HEK293 (cell line): ENCODE results near the gene RLIM.

Source experiments
- CTCF ChIA-PET: fragments of 350-600 bp; formaldehyde crosslinking; extraction: SDS; loops from one replicate; lab custom pipeline; 2021; ENCODE audit warnings: antibody characterized with exemption; lab: Yijun Ruan, JAX
- POLR2A ChIA-PET: fragments of 300-600 bp; formaldehyde crosslinking; extraction: SDS; loops from one replicate; lab custom pipeline; 2020; ENCODE audit warnings: antibody characterized with exemption, inconsistent platforms; lab: Yijun Ruan, JAX
- H3K27ac ChIP-seq: fragments of 200-500 bp; sonication (Bioruptor generic); 2 replicates; pipeline ENCODE4 v1.5.1; 2014; ENCODE audit warnings: low read depth, low read length, control low read depth, inconsistent platforms; ENCODE audit errors: extremely low read depth
- H3K36me3 ChIP-seq, 2 experiments: fragments of 200-500 bp in 1 of 2; sonication (Bioruptor generic) in 1 of 2; 1 replicate in 1 of 2; 2 replicates in 1 of 2; pipeline ENCODE4 v1.5.1; 2014 to 2017; ENCODE audit warnings: inconsistent platforms in 2 of 2, low read length in 2 of 2; ENCODE audit not compliant: control insufficient read depth in 2 of 2, insufficient read depth in 1 of 2
- H3K4me1 ChIP-seq: fragments of 200-500 bp; sonication (Bioruptor generic); 2 replicates; pipeline ENCODE4 v1.5.1; 2014; ENCODE audit warnings: mild to moderate bottlenecking, low read length, inconsistent platforms; ENCODE audit not compliant: control insufficient read depth, insufficient read depth
- H3K4me3 ChIP-seq: 2 replicates; pipeline ENCODE4 v1.5.1; 2011; ENCODE audit warnings: low read depth, mild to moderate bottlenecking, control low read depth, low read length, moderate library complexity
- H3K9me3 ChIP-seq: fragments of 200-500 bp; sonication (Bioruptor generic); 2 replicates; pipeline ENCODE4 v1.5.1; 2014; ENCODE audit warnings: low read depth, low read length, inconsistent platforms; ENCODE audit not compliant: control insufficient read depth, insufficient read depth
- BCL11B ChIP-seq: fragments of 450-650 bp; formaldehyde crosslinking; IDR thresholded peaks from 2 replicates; pipeline ENCODE4 v1.5.1; 2016; ENCODE audit warnings: low read depth, missing biosample characterization, missing genetic modification characterization
- GLI4 ChIP-seq: fragments of 450-650 bp; formaldehyde crosslinking; IDR thresholded peaks from 2 replicates; pipeline ENCODE4 v1.5.1; 2016; ENCODE audit warnings: missing biosample characterization, missing genetic modification characterization
- GLIS1 ChIP-seq: fragments of 450-650 bp; formaldehyde crosslinking; IDR thresholded peaks from 2 replicates; pipeline ENCODE4 v1.5.1; 2016; ENCODE audit warnings: missing biosample characterization, missing genetic modification characterization
- IKZF3 ChIP-seq: fragments of 450-650 bp; IDR thresholded peaks from 2 replicates; pipeline ENCODE4 v1.5.0; 2018; ENCODE audit warnings: missing biosample characterization, mild to moderate bottlenecking, missing genetic modification characterization, moderate library complexity
- MZF1 ChIP-seq: fragments of 450-650 bp; formaldehyde crosslinking; IDR thresholded peaks from 2 replicates; pipeline ENCODE4 v1.5.1; 2017; ENCODE audit warnings: missing biosample characterization, missing genetic modification characterization, borderline replicate concordance
- PBX3 ChIP-seq: sonication (generic); formaldehyde crosslinking; IDR thresholded peaks from 2 replicates; pipeline ENCODE4 v1.8.1; 2022; ENCODE audit warnings: mild to moderate bottlenecking, moderate library complexity, missing genetic modification reagents
- TRIM28 ChIP-seq: IDR thresholded peaks from 2 replicates; pipeline ENCODE4 v1.6.1; 2011; ENCODE audit warnings: low read length, control low read depth, borderline replicate concordance
- YY2 ChIP-seq: fragments of 450-650 bp; formaldehyde crosslinking; IDR thresholded peaks from 2 replicates; pipeline ENCODE4 v1.5.1; 2016; ENCODE audit warnings: missing biosample characterization, missing genetic modification characterization
- ZNF112 ChIP-seq: fragments of 450-650 bp; formaldehyde crosslinking; IDR thresholded peaks from 2 replicates; pipeline ENCODE4 v1.5.0; 2017; ENCODE audit warnings: missing biosample characterization, missing genetic modification characterization
- ZNF140 ChIP-seq: fragments of 450-650 bp; formaldehyde crosslinking; IDR thresholded peaks from 2 replicates; pipeline ENCODE4 v1.5.1; 2016; ENCODE audit warnings: missing biosample characterization, missing genetic modification characterization
- ZNF146 ChIP-seq: fragments of 450-650 bp; formaldehyde crosslinking; IDR thresholded peaks from 2 replicates; pipeline ENCODE4 v1.5.1; 2016; ENCODE audit warnings: missing biosample characterization, missing genetic modification characterization
- ZNF16 ChIP-seq: fragments of 450-650 bp; formaldehyde crosslinking; IDR thresholded peaks from 2 replicates; pipeline ENCODE4 v1.5.1; 2016; ENCODE audit warnings: low read depth, missing biosample characterization, missing genetic modification characterization
- ZNF211 ChIP-seq: fragments of 450-650 bp; formaldehyde crosslinking; IDR thresholded peaks from 2 replicates; pipeline ENCODE4 v1.5.1; 2016; ENCODE audit warnings: low read depth, missing biosample characterization, missing genetic modification characterization
- ZNF214 ChIP-seq: fragments of 450-650 bp; formaldehyde crosslinking; IDR thresholded peaks from 2 replicates; pipeline ENCODE4 v1.5.1; 2017; ENCODE audit warnings: missing biosample characterization, mild to moderate bottlenecking, missing genetic modification characterization, borderline replicate concordance
- ZNF366 ChIP-seq: fragments of 450-650 bp; formaldehyde crosslinking; conservative IDR thresholded peaks from 2 replicates; pipeline ENCODE4 v1.5.1; 2016; ENCODE audit warnings: missing biosample characterization, missing genetic modification characterization
- ZNF394 ChIP-seq: fragments of 450-650 bp; formaldehyde crosslinking; IDR thresholded peaks from 2 replicates; pipeline ENCODE4 v1.5.1; 2016; ENCODE audit warnings: missing biosample characterization, missing genetic modification characterization, mild to moderate bottlenecking, moderate library complexity, borderline replicate concordance
- ZNF416 ChIP-seq: fragments of 450-650 bp; formaldehyde crosslinking; IDR thresholded peaks from 2 replicates; pipeline ENCODE4 v1.5.1; 2016; ENCODE audit warnings: missing biosample characterization, missing genetic modification characterization
- ZNF658 ChIP-seq: fragments of 450-650 bp; formaldehyde crosslinking; IDR thresholded peaks from 2 replicates; pipeline ENCODE4; 2016; ENCODE audit warnings: missing biosample characterization, missing genetic modification characterization
- ZNF776 ChIP-seq: fragments of 450-650 bp; formaldehyde crosslinking; IDR thresholded peaks from 2 replicates; pipeline ENCODE4 v1.5.0; 2017; ENCODE audit warnings: missing biosample characterization, missing genetic modification characterization, borderline replicate concordance
- TF ChIP-seq, protein P1 (sequence below): fragments of 450-650 bp; IDR thresholded peaks from 2 replicates; pipeline ENCODE4 v1.5.1; 2018; ENCODE audit warnings: missing biosample characterization, missing genetic modification characterization
- TF ChIP-seq, protein P2 (sequence below): fragments of 450-650 bp; formaldehyde crosslinking; IDR thresholded peaks from 2 replicates; pipeline ENCODE4 v1.5.1; 2017; ENCODE audit warnings: missing biosample characterization, missing genetic modification characterization

Gene RLIM

DNA sequence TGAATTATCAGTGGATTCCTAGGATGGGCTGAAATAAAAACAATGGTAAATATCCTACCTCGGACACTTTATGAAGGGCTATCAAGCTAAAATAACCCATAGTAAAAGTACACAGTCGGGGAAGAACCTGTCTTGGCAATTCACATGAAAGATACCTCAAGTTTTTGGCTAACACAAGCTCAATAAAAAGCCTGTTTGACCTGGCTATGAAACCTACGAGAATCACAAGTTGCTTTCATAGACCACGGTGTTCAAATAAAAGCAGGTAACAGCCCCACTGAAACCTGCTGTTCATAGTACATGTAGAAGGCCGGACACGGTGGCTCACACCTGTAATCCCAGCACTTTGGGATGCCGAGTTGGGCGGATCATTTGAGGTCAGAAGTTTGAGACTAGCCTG is 12.3 kb downstream of the RLIM start (continued):
- TF ChIP-seq, protein P1, sequence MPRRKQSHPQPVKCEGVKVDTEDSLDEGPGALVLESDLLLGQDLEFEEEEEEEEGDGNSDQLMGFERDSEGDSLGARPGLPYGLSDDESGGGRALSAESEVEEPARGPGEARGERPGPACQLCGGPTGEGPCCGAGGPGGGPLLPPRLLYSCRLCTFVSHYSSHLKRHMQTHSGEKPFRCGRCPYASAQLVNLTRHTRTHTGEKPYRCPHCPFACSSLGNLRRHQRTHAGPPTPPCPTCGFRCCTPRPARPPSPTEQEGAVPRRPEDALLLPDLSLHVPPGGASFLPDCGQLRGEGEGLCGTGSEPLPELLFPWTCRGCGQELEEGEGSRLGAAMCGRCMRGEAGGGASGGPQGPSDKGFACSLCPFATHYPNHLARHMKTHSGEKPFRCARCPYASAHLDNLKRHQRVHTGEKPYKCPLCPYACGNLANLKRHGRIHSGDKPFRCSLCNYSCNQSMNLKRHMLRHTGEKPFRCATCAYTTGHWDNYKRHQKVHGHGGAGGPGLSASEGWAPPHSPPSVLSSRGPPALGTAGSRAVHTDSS (tag by site-specific recombination): no peak
- no peak for TF ChIP-seq ZNF394 (tag by site-specific recombination)

GRCh38 chrX:74593593-74593992 is 20.8 kb downstream of the RLIM start:
- Histone ChIP-seq H3K9me3 (no peaks in the 10 kb centered on the region), H3K27ac (no peak overlapping the region), H3K4me3 (no peak overlapping the region), H3K4me1 (no peaks in the 10 kb centered on the region), H3K36me3 (peaks cover 26 to 85% of the 10 kb centered on the region in 2 experiments)
- ChIA-PET CTCF (no interaction called here), POLR2A (no interaction called here)
- TF ChIP-seq IKZF3 (tag by site-specific recombination) (no peak), TRIM28 (no peak), ZNF16 (tag by site-specific recombination) (no peak), ZNF211 (tag by site-specific recombination) (no peak)

DNA sequence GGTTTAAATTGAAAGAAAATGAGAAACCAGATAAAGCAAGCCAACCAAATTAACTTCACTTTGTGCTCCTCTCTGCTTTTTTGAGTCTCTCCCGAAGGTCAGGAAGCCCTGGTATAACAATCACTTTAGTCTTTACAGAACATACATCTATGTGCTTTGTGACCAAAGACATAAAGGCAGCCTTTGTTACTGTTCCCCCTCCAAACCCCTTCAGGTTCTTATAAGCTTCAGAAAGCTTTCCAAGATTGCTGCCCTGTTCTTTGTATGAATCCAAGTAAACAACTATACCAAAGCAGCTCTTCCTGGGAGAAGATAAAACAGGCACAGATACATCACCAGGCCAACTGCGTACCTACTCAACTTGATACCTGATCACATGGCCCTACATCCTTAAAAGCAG is 28.7 kb downstream of the RLIM start:
- H3K9me3 ChIP-seq: no peaks in the 10 kb centered on the region; the same call in 1 of the 2 replicates
- ChIA-PET POLR2A (interaction anchor here (0.7 kb wide), 1 partner anchor 151 kb away, joined by 3 read pairs; no protein-coding TSS in a partner anchor), CTCF (interaction anchor here (0.5 to 0.7 kb wide), 2 partner anchors 106 to 847 kb away, joined by 3 read pairs; no protein-coding TSS in a partner anchor)
- no peak overlapping the region for H3K4me3 ChIP-seq
- H3K27ac ChIP-seq: no peak overlapping the region
- no peaks in the 10 kb centered on the region for H3K4me1 ChIP-seq
- no peak for TF ChIP-seq MZF1 (tag by site-specific recombination)
- no peak for TF ChIP-seq ZNF658 (tag by site-specific recombination)
- TF ChIP-seq, protein P2, sequence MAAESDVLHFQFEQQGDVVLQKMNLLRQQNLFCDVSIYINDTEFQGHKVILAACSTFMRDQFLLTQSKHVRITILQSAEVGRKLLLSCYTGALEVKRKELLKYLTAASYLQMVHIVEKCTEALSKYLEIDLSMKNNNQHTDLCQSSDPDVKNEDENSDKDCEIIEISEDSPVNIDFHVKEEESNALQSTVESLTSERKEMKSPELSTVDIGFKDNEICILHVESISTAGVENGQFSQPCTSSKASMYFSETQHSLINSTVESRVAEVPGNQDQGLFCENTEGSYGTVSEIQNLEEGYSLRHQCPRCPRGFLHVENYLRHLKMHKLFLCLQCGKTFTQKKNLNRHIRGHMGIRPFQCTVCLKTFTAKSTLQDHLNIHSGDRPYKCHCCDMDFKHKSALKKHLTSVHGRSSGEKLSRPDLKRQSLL (tag by site-specific recombination): no peak
- H3K36me3 ChIP-seq: peaks cover 10 to 28% of the 10 kb centered on the region in 2 experiments

- ChIA-PET CTCF (interaction anchor here (1.1 kb wide), 1 partner anchor 181 kb away, joined by 3 read pairs; no protein-coding TSS in a partner anchor), POLR2A (interaction anchor here (1.3 kb wide), 1 partner anchor 11 kb away, joined by 3 read pairs; no protein-coding TSS in a partner anchor)
- peaks cover 0 to 3% of the 10 kb centered on the region in 2 experiments; a peak in 1 of 3 replicates for H3K36me3 ChIP-seq
- no peaks in the 10 kb centered on the region for H3K4me1 ChIP-seq
- H3K27ac ChIP-seq: no peak overlapping the region
- H3K4me3 ChIP-seq: no peak overlapping the region
- peaks cover 2% of the 10 kb centered on the region; the same call in 1 of the 2 replicates for H3K9me3 ChIP-seq
- TF ChIP-seq ZNF140 (tag by site-specific recombination) (no peak), GLI4 (tag by site-specific recombination) (no peak), ZNF112 (tag by site-specific recombination) (no peak), BCL11B (tag by site-specific recombination) (no peak), ZNF776 (no peak), GLIS1 (tag by site-specific recombination) (no peak), PBX3 (CRISPR knock-in tag) (no peak), ZNF366 (tag by site-specific recombination) (no peak), YY2 (no peak), ZNF214 (tag by site-specific recombination) (no peak), ZNF416 (tag by site-specific recombination) (no peak), ZNF146 (no peak)
- TF ChIP-seq, all 188 proteins: peak for 0
These were observed 34.7 kb downstream of the RLIM start for GRCh38 chrX:74579597-74580198.
